Body of pancreas (tissue), 4 donors: ENCODE results near the gene SH2D4B. TPM values are rescaled to one million over a fixed set of nuclear protein-coding genes. Genes with fewer than 3 reads are reported as not detected.
A peak's percentile ranks its signal among the peaks of the same experiment; 100 is the strongest.

Experiments used
- ATAC-seq: fragments of 150-250 bp; one replicate; pipeline ENCODE4 v1.9.1; 2016
- DNase-seq, 4 donors: peaks; one replicate each; pipeline ENCODE4 v3.0.0-alpha.2; 2019
- H3K27ac ChIP-seq, 4 donors: fragments of 200-600 bp; sonication (generic); 1 replicate in 3 of 4; 2 replicates in 1 of 4; pipeline versions ENCODE4 v1.5.1 to v1.6.1; 2016 to 2019; ENCODE audit warnings: mild to moderate bottlenecking in 1 of 4, mixed read lengths in 1 of 4, moderate library complexity in 1 of 4
- H3K27me3 ChIP-seq, 2 donors: fragments of 200-600 bp; sonication (generic); one replicate each; pipeline ENCODE4 v1.6.0; 2016; ENCODE audit warnings: mild to moderate bottlenecking in 1 of 2
- H3K36me3 ChIP-seq, 2 donors: fragments of 200-600 bp; sonication (generic); replicated peaks in 1 of 2; 2 replicates each; pipeline ENCODE4 v1.5.1; 2016; ENCODE audit warnings: low read depth in 2 of 2; ENCODE audit not compliant: insufficient read depth in 1 of 2
- H3K4me1 ChIP-seq: fragments of 200-600 bp; sonication (generic); one replicate; pipeline ENCODE4 v1.6.0; 2016
- H3K4me3 ChIP-seq, 2 donors: fragments of 200-600 bp; sonication (generic); 1 replicate in 1 of 2; 2 replicates in 1 of 2; pipeline ENCODE4 v1.5.1; 2016 to 2019
- H3K9me3 ChIP-seq, 3 donors: fragments of 200-600 bp; sonication (generic); 1 replicate in 2 of 3; 2 replicates in 1 of 3; pipeline ENCODE4 v1.5.1; 2016
- POLR2A ChIP-seq, 3 donors: fragments of 450-650 bp; IDR thresholded peaks; one replicate each; pipeline ENCODE4 v1.6.1; 2016; ENCODE audit warnings: antibody characterized with exemption in 3 of 3, mild to moderate bottlenecking in 2 of 3
- WGBS, 2 donors: methylation state at CpG; one replicate each; pipeline ENCODE4 v1.1.5; 2017; 5-methylcytosine and 5-hydroxymethylcytosine counted together
- intact Hi-C: fragments of 100-400 bp; cut with DNase I; formaldehyde crosslinking; loops from one replicate; pipeline ENCODE4 v1.15.1; 2023
- total RNA-seq, 2 donors: library from RNA; depleted of rRNA; stranded (reverse); fragments of >200 nt; gene quantifications; one replicate each; pipeline ENCODE4 v1.1.0, GENCODE V29; 2016
- TF ChIP-seq, protein P1 (sequence below), 7 experiments: fragments of 450-650 bp in 4 of 7; fragments of 200-600 bp in 3 of 7; sonication (generic) in 3 of 7; IDR thresholded peaks; one replicate each; pipeline ENCODE4 v1.5.1; 2016 to 2019; ENCODE audit warnings: antibody characterized with exemption in 7 of 7

The SH2D4B gene
- total RNA-seq, 2 donors from 2014 or later: 0.33 TPM; not detected in 1

DNA sequence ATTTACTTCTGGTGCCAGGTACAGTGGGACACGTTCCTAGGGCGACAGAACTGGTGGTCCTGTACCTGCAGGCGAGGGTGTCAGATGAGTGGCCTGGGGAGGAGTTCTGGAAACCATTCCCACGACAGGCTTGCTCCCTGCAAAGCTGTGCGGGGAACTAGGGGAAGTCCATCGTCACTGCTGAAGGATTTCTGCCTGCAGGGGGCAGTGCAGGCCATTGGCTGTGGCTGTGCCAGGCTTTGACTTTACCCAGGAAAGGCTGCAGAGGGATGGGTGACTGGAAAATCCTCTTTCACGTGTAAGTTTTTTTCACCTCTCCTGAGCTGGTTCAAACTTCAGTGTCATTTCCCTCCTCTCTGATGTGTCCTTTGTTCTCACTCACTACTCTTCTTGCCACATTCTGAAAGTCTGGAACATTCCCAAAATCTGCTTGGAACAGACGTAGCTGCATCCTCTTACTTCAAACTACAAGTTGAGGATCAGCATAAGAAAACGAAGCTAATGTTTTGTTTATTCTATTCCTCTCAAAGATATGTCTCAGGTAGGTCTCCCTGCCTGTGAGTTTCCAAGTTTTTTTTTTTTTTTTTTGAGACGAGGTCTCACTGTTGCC, 126.5 kb downstream of the SH2D4B start:
- H3K4me1 ChIP-seq: peaks cover 8% of the 10 kb centered on the region
- H3K27me3 ChIP-seq: no peaks in the 10 kb centered on the region
- DNase-seq: peak; percentile 78 to 86 (median 82)
- no peaks in the 10 kb centered on the region for H3K36me3 ChIP-seq
- ATAC-seq: peak; percentile 79
- intact Hi-C loops: no loop called here
- H3K9me3 ChIP-seq: no peaks in the 10 kb centered on the region
- 13 to 18% methylated on average over 10 of the region's 10 CpGs for WGBS, 2 donors
- TF ChIP-seq, protein P1, sequence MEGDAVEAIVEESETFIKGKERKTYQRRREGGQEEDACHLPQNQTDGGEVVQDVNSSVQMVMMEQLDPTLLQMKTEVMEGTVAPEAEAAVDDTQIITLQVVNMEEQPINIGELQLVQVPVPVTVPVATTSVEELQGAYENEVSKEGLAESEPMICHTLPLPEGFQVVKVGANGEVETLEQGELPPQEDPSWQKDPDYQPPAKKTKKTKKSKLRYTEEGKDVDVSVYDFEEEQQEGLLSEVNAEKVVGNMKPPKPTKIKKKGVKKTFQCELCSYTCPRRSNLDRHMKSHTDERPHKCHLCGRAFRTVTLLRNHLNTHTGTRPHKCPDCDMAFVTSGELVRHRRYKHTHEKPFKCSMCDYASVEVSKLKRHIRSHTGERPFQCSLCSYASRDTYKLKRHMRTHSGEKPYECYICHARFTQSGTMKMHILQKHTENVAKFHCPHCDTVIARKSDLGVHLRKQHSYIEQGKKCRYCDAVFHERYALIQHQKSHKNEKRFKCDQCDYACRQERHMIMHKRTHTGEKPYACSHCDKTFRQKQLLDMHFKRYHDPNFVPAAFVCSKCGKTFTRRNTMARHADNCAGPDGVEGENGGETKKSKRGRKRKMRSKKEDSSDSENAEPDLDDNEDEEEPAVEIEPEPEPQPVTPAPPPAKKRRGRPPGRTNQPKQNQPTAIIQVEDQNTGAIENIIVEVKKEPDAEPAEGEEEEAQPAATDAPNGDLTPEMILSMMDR (IDR thresholded peaks at IDR 0.05): peak; percentile 75 to 85 (median 81)
- TF ChIP-seq POLR2A (IDR thresholded peaks at IDR 0.05): no peak
- H3K4me3 ChIP-seq: no peak overlapping the region
- H3K27ac ChIP-seq: no peak overlapping the region

DNA sequence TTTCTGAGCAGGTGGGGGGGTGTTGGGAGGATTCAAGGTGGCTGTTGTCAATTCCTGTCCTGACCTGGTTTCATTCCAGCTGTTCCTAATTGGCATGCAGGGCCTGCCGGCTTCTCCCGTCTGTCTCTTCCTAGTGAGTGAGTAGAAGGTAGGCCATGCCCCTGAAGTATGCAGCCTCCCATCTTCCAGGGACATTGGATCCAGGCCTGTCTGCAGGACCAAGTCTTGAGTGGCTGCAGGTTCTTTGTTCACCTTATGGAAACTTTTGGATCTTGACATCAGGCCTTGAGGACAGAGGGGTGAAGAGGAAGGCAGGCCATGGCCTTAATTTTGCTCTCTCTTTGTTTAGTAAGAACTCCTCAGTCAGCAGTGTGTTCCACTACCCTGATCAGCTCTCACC, 131.8 kb downstream of the SH2D4B start:
- intact Hi-C loops: no loop called here
- ATAC-seq: no peak

DNA sequence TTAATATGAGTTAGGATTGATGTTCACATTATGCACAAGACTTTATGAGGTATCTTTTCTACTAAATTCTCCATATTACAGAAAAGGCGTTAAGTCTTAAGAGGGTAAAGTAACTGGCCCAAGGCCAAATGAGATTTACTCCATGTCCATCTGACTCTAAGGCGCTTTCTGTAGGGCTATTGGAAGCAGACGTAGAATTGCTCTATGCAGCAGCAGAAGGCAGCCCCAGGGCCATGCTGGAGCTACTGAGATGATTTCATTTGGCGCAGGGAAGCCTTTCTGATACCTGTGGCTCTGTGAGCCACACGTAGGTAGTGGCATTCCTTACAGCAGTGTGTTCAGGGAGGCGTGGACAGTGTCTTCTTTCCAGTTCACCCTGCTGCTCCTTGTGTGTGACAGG, 133.1 kb downstream of the SH2D4B start:
- DNase-seq: no peak
- WGBS, 2 donors: 85 to 86% methylated on average over 6 of the region's 6 CpGs

More for the DNA sequence above, 131.8 kb downstream of the SH2D4B start:
- Histone ChIP-seq H3K4me3 (no peak overlapping the region), H3K36me3 (no peaks in the 10 kb centered on the region), H3K4me1 (no peaks in the 10 kb centered on the region), H3K27ac (no peak overlapping the region), H3K9me3 (no peaks in the 10 kb centered on the region), H3K27me3 (no peaks in the 10 kb centered on the region)
- DNase-seq: no peak
- WGBS, 2 donors: 93 to 100% methylated on average over 2 of the region's 2 CpGs
- TF ChIP-seq POLR2A (IDR thresholded peaks at IDR 0.05): no peak
- TF ChIP-seq, protein P1 (IDR thresholded peaks at IDR 0.05): no peak

DNA sequence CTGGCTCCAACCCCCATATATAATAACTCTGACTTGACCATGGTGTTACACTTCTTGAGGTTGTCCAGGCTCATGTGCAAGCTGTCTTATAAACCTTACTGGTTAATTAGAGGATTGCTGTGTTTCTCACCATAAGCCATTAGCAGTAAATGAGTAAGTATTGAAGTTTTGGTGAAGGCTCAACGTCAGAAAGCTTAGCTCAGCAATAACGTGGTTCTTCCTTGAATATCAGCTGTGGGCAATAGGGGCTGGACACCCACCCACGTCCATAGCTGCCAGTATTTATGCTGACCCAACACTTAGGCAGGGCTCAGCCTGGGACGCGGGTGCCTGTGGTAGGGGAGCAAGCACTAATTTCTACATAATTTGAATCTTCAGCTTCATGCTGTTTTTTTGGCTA, 134.1 kb downstream of the SH2D4B start:
- TF ChIP-seq POLR2A (IDR thresholded peaks at IDR 0.05): no peak
- TF ChIP-seq, protein P1 (IDR thresholded peaks at IDR 0.05): no peak
- Histone ChIP-seq H3K9me3 (no peaks in the 10 kb centered on the region), H3K4me1 (no peaks in the 10 kb centered on the region), H3K27ac (no peak overlapping the region), H3K4me3 (no peak overlapping the region), H3K27me3 (no peaks in the 10 kb centered on the region), H3K36me3 (no peaks in the 10 kb centered on the region)
- WGBS, 2 donors: 73 to 76% methylated on average over 5 of the region's 5 CpGs
- intact Hi-C loops: no loop called here
- DNase-seq: no peak
- ATAC-seq: no peak

More for the DNA sequence above, 133.1 kb downstream of the SH2D4B start:
- no peak overlapping the region for H3K4me3 ChIP-seq
- no peaks in the 10 kb centered on the region for H3K9me3 ChIP-seq
- H3K27ac ChIP-seq: no peak overlapping the region
- H3K36me3 ChIP-seq: no peaks in the 10 kb centered on the region
- no peak for TF ChIP-seq POLR2A (IDR thresholded peaks at IDR 0.05)
- TF ChIP-seq, protein P1 (IDR thresholded peaks at IDR 0.05): no peak
- intact Hi-C loops: no loop called here
- no peaks in the 10 kb centered on the region for H3K4me1 ChIP-seq
- ATAC-seq: no peak
- H3K27me3 ChIP-seq: no peaks in the 10 kb centered on the region

DNA sequence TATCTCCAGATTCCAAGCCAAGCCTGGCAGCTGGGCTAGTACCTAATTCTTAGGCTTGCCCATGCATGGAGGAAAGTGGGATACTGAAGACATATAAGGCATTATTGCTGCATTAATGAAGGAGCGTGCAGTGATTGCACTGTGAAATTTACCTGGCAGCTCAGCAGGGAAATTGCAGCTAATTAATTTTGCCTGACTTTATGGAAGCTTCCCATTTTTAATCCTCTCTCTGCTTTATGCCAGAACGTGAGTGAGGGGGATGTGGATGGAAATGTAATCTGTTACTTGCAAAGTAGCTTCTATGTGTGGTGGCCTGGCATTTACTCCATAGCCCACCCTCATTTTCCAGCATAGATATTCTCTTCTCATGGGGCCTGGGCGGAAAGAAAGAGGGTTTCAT, 134.9 kb downstream of the SH2D4B start:
- no peak overlapping the region for H3K4me3 ChIP-seq
- TF ChIP-seq, protein P1 (IDR thresholded peaks at IDR 0.05): no peak
- no peak for TF ChIP-seq POLR2A (IDR thresholded peaks at IDR 0.05)
- no peaks in the 10 kb centered on the region for H3K36me3 ChIP-seq

More for the DNA sequence above, 134.9 kb downstream of the SH2D4B start:
- DNase-seq: no peak
- Histone ChIP-seq H3K27me3 (no peaks in the 10 kb centered on the region), H3K9me3 (no peaks in the 10 kb centered on the region), H3K4me1 (no peaks in the 10 kb centered on the region), H3K27ac (no peak overlapping the region)
- WGBS, 2 donors: 67 to 70% methylated on average over 3 of the region's 3 CpGs
- no peak for ATAC-seq
- intact Hi-C loops: no loop called here
